Measurements from ENCODE around the gene CEACAM3.
"Not testable (repeated sequence)": the region's sequence is repeated elsewhere in the genome, so short reads cannot be mapped to it uniquely, and the experiment has no call there.

The CEACAM3 gene

DNA sequence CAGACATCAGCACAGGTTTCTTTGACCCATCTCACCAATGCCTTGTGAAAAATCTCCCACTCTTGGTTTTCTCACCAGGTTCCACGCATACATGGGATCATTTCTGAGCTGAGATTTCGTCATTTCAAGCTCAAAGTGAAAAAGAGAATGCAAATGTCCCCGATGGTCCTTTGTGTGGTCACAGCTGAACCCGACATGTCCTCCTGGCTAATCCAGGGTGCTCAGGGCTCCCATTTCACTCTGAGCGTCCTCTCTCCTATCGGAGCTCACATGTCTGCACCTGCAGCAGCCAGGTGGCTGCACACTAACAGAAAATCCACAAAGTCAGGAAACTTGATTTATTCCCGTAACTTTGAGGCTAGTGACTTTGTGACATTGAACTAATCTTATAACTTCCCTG, 9.3 kb upstream of the CEACAM3 start:
- no peak overlapping the region for H3K4me3 ChIP-seq (ENCODE audit: low read depth, low read length)
- ChIA-PET CTCF (interaction anchor here (1.0 to 5.4 kb wide), 3 partner anchors 7 to 36 kb away, joined by 3 to 51 read pairs (median 14); partner anchors contain the start of gene CEACAM3), POLR2A (no interaction called here)
- TF ChIP-seq, protein P1, sequence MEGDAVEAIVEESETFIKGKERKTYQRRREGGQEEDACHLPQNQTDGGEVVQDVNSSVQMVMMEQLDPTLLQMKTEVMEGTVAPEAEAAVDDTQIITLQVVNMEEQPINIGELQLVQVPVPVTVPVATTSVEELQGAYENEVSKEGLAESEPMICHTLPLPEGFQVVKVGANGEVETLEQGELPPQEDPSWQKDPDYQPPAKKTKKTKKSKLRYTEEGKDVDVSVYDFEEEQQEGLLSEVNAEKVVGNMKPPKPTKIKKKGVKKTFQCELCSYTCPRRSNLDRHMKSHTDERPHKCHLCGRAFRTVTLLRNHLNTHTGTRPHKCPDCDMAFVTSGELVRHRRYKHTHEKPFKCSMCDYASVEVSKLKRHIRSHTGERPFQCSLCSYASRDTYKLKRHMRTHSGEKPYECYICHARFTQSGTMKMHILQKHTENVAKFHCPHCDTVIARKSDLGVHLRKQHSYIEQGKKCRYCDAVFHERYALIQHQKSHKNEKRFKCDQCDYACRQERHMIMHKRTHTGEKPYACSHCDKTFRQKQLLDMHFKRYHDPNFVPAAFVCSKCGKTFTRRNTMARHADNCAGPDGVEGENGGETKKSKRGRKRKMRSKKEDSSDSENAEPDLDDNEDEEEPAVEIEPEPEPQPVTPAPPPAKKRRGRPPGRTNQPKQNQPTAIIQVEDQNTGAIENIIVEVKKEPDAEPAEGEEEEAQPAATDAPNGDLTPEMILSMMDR (IDR thresholded peaks at IDR 0.05; ENCODE audit: insufficient read depth, low read length, missing control alignments) = no peak
- DNase-seq (ENCODE audit: low read depth, low spot score) = no peak

DNA sequence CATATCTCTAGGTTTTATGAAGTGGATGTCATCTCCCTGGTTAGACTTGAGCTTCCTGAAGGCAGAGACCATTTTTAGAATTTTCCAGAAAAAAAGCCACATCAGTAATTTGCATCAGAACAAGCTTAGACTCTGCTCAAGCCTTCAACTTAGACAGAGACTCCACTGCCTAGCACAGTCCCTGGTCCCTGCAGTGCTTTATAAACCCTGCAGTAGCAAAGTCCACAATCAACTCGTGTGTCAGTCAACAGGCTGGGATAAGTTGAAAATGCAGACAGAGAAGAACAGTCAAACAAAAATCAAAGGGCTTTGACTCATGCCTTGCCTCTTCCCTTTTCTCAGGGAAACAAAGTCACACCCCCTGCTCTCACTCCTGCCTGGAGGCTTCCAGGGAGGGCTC, 7.9 kb upstream of the CEACAM3 start:
- CTCF ChIA-PET; H3K4me3 ChIP-seq (ENCODE audit: low read depth, low read length); POLR2A ChIA-PET; DNase-seq (ENCODE audit: low read depth, low spot score): not testable (repeated sequence)

DNA sequence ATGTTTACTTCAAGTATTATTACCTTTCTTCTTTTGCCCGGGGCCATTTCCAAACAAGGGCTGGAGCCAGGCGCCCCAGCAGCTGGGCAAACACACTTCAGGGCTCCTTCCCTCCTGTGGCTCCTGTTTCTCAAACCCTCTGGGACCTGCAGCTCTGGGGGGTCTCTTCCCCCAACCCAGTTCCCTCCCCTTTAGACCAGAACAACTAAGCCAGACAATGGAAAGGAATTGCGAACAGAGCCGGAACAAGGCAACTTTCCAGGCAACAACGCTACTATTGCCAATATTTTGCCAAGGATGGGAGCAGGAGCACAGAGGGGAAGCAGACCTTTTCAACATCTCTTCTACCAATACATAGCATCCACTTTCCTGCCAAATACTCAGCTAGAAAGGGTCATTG, 7.3 kb upstream of the CEACAM3 start:
- H3K4me3 ChIP-seq (ENCODE audit: low read depth, low read length); DNase-seq (ENCODE audit: low read depth, low spot score); CTCF ChIA-PET; POLR2A ChIA-PET: not testable (repeated sequence)

DNA sequence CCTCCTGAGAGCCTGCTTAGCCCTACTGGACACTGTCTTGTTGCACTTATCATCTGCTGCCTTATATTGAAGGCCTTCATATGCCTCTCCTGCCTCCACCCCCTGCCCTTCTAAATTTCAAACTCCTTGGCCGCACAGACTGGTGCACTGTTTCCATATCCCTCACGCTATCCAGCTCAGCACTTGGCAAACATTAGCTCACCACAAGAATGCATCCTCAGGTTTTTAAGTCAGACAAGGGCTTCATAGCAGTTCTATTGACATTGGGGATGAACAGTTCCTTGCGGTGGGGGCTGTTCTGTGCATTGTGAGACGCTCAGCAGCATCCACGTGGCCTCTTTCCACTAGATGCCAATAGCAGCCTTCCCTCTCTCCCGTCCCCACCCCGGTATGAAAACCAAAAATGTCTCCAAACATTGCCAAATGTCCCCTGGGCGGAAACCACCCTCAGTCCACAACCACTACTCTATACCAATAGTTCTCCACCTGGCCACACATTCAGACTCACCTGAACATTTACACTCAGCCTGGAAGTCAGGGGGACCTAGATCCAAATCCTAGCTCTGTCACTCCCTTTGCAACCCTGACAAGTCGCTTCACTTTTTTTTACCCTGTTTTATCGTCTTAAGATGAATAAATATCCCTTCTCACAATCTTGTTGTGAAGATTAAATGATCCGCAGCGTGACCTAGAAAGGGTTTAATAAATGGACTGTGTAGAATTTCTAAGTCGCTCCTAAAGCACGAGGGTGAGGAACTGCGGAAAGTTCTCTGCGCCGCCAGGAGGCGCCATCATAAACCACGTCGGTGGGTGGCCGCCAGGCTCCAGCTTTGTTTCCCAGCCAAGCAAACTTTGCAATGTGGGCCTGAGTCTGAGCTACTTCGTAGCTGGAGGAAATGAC, 3.6 kb upstream of the CEACAM3 start:
- TF ChIP-seq, protein P1 (IDR thresholded peaks at IDR 0.05; ENCODE audit: insufficient read depth, low read length, missing control alignments) = peak; percentile 53
- ChIA-PET CTCF (interaction anchor here (0.6 to 5.8 kb wide), 21 partner anchors 8 to 161 kb away, joined by 3 to 51 read pairs (median 4); no protein-coding TSS in a partner anchor), POLR2A (interaction anchor here (0.6 kb wide), 1 partner anchor 20 kb away, joined by 3 read pairs; no protein-coding TSS in a partner anchor)
- DNase-seq (ENCODE audit: low read depth, low spot score) = no peak
- no peak overlapping the region for H3K4me3 ChIP-seq (ENCODE audit: low read depth, low read length)

DNA sequence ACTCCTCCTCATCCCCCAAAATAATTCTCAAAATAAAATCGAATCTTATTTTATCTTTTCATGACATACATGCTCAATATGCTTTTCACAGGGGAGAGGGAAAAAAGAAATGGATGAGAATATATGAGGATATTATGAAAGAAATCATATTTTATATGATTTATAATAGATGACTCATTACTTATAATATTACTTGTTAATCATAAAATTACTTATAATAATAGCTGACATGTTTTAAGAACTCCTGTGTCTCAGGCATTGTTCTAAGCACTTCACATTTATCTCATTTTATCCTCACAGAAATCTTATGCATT, 3.0 kb upstream of the CEACAM3 start:
- CTCF ChIA-PET = interaction anchor here (0.6 to 5.8 kb wide), 17 partner anchors 9 to 154 kb away, joined by 3 to 51 read pairs (median 4); no protein-coding TSS in a partner anchor
- TF ChIP-seq, protein P1 (IDR thresholded peaks at IDR 0.05; ENCODE audit: insufficient read depth, low read length, missing control alignments) = no peak
- H3K4me3 ChIP-seq (ENCODE audit: low read depth, low read length) = no peak overlapping the region
- POLR2A ChIA-PET = interaction anchor here (0.6 kb wide), 1 partner anchor 20 kb away, joined by 3 read pairs; no protein-coding TSS in a partner anchor
- DNase-seq (ENCODE audit: low read depth, low spot score) = no peak

DNA sequence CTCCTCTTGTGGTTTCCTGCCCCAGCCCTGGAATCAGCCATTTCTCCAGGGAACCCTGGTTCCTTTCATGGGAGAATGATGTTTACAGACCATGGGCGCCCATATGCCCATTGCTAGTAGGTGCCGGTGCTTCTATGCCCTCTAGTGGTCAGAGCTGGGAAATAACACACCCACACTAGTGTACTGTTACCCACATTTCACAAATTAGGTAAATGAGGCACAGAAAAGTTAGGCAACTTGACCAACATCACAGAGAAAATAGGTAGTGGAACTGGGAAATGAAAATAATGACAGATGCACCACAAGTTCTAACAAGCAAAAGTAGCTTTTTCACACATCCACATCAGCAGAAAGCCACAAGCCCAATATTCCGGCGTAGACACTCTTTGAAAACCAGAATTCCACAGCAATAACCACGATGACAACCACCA, 1.3 kb upstream of the CEACAM3 start:
- DNase-seq (ENCODE audit: low read depth, low spot score) = no peak
- TF ChIP-seq, protein P1 (IDR thresholded peaks at IDR 0.05; ENCODE audit: insufficient read depth, low read length, missing control alignments) = peak; percentile 55
- no peak overlapping the region for H3K4me3 ChIP-seq (ENCODE audit: low read depth, low read length)
- POLR2A ChIA-PET = interaction anchor here (0.6 kb wide), 1 partner anchor 66 kb away, joined by 3 read pairs; no protein-coding TSS in a partner anchor
- CTCF ChIA-PET = interaction anchor here (0.7 to 5.8 kb wide), 22 partner anchors 9 to 339 kb away, joined by 3 to 51 read pairs (median 4); no protein-coding TSS in a partner anchor

DNA sequence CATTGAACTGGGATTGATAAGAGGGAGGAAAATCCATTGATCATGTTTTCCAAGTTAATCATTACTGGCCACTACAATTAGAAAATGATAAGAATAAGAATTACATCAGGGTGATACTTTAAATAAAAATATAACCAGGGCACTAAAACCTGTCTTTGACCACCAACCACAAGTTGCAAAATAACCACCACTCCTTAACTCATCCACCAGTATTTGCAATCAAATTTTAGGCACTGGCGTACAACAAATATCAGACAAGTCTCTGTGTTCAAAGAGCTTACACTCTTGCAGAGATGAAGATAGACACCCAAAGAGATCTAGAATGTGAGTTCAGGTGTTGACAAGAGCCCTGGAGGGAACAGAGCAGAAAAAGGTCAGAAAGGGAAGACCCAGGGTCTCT, 514 bp downstream of the CEACAM3 start:
- CTCF ChIA-PET = no interaction called here
- DNase-seq (ENCODE audit: low read depth, low spot score) = no peak
- TF ChIP-seq, protein P1 (IDR thresholded peaks at IDR 0.05; ENCODE audit: insufficient read depth, low read length, missing control alignments) = no peak
- no peak overlapping the region for H3K4me3 ChIP-seq (ENCODE audit: low read depth, low read length)
- POLR2A ChIA-PET = no interaction called here
